Spleen (tissue), 7 donors: ENCODE data around the gene VTI1A.

Experiments used
- POLR2AphosphoS5 ChIP-seq, 3 donors: sonication (generic); formaldehyde crosslinking; IDR thresholded peaks; one replicate each; pipeline ENCODE4 v1.5.1; 2017; ENCODE audit warnings: antibody characterized with exemption in 3 of 3
- TF ChIP-seq, protein P1 (sequence below), 11 experiments: fragments of 200-600 bp in 7 of 11; fragments of 450-650 bp in 4 of 11; sonication (generic) in 4 of 11; IDR thresholded peaks in 8 of 11; conservative IDR thresholded peaks in 3 of 11; 1 replicate in 7 of 11; 2 replicates in 4 of 11; pipeline versions ENCODE4 v1.4.0 to v1.8.0; 2016 to 2021; ENCODE audit warnings: antibody characterized with exemption in 11 of 11, inconsistent platforms in 4 of 11, mild to moderate bottlenecking in 1 of 11
- donor health status: DM: no; HTN: no; CAD: no; lungs with moderate emphysema.
- donor health status: DM: no; HTN: no; CAD: no.
- donor health status: DM: no; HTN: no; CAD: no.

- TF ChIP-seq, protein P1, sequence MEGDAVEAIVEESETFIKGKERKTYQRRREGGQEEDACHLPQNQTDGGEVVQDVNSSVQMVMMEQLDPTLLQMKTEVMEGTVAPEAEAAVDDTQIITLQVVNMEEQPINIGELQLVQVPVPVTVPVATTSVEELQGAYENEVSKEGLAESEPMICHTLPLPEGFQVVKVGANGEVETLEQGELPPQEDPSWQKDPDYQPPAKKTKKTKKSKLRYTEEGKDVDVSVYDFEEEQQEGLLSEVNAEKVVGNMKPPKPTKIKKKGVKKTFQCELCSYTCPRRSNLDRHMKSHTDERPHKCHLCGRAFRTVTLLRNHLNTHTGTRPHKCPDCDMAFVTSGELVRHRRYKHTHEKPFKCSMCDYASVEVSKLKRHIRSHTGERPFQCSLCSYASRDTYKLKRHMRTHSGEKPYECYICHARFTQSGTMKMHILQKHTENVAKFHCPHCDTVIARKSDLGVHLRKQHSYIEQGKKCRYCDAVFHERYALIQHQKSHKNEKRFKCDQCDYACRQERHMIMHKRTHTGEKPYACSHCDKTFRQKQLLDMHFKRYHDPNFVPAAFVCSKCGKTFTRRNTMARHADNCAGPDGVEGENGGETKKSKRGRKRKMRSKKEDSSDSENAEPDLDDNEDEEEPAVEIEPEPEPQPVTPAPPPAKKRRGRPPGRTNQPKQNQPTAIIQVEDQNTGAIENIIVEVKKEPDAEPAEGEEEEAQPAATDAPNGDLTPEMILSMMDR (IDR thresholded peaks at IDR 0.05 in 8 of 11, conservative IDR thresholded peaks at IDR 0.05 in 3 of 11) = no peak
- TF ChIP-seq POLR2AphosphoS5 (IDR thresholded peaks at IDR 0.05) = no peak
Observed at GRCh38 chr10:112805701-112806100, 358.7 kb downstream of the VTI1A start.
